HG03378 (cell line): ENCODE results near the gene CDKN2D.
"Not testable (repeated sequence)": the region's sequence is repeated elsewhere in the genome, so short reads cannot be mapped to it uniquely, and the experiment has no call there.

Source experiments
- ATAC-seq: cut with Tn5 transposase; IDR thresholded peaks from one replicate; pipeline ENCODE4 v1.9.1; 2021; ENCODE audit warnings: mild to moderate bottlenecking, moderate library complexity; ENCODE audit not compliant: unreplicated experiment

Gene CDKN2D

DNA sequence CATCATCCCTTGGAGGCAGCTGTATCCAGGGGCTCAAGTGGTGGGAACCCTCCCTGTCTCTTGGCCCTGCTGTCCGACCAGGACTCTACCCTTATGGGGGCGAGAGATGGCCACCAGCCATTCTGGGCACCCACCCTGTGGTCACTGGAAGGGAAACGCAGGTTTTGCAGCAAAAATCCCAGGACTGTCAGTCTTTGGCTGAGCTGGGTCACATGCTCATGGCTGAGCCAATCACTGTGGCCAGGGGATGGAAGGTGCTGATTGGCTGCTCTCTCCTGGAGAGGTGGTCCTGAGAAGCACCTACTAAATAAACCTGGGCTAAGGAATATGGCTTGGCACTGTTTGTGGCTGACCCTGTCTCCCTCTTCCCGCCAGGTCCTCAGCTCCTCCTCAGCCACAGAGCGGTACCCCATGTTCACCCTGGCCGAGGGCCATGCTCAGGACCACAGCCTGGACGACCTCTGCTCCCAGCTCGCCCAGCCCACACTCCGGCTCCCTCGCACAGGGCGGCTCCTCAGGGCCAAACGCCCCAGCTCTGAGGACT, 16.2 kb downstream of the CDKN2D start:
- ATAC-seq = no peak

DNA sequence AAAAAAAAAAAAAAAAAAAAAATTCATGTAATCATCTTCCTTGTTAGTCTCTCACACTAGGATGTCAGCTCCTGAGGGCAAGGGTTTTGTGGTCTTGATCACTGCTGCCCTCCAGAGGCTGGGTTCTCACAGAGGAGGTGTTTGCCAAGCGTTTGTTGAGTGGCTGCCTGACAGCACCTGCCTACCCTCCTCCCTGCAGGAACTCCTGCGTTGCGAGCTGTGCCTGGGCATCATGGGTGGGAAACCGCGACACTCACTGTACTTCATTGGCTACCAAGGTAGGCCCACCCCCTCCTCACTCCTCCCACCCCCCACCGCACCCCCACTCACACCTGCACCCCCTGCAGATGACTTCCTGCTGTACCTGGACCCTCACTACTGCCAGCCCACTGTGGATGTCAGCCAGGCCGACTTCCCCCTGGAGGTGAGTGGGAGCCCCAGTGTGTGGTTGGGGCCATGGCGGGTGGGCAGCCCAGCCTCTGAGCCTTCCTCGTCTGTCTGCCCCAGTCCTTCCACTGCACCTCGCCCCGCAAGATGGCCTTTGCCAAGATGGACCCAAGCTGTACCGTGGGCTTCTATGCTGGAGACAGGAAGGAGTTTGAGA, 17.0 kb downstream of the CDKN2D start:
- no peak for ATAC-seq

DNA sequence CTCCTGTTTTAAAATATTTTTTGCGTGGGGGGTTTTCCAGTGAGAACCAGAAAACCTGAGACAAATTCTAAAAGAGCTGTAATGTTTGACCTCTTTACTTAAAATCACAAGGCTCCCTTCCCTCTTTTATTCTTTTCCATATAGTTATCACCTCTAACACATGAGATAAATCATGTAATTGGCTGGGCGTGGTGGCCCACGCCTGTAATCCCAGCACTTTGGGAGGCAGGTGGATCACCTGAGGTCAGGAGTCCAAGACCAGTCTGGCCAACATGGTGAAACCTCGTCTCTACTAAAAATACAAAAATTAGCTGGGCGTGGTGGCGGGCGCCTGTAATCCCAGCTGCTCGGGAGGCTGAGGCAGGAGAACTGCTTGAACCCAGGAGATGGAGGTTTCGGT, 17.8 kb downstream of the CDKN2D start:
- ATAC-seq = not testable (repeated sequence)

DNA sequence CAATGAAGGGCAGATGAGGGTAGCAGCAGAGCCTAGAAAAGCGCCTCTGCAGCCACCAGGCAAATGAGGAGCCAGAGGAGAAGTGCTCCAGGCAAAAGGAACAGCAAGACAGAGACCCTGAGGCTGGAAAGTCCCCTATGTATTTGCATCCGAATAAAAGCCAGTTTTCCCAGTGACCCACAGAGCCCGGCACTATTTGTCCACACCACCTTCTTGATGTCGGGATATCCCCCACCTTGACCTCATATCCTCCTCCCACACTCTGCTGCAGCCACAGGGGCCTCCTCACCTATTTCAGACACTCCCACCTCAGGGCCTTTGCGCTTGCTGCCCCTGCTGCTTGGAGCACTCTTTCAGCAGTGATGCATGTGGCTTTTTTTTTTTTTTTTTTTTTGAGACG, 18.4 kb downstream of the CDKN2D start:
- no peak for ATAC-seq

DNA sequence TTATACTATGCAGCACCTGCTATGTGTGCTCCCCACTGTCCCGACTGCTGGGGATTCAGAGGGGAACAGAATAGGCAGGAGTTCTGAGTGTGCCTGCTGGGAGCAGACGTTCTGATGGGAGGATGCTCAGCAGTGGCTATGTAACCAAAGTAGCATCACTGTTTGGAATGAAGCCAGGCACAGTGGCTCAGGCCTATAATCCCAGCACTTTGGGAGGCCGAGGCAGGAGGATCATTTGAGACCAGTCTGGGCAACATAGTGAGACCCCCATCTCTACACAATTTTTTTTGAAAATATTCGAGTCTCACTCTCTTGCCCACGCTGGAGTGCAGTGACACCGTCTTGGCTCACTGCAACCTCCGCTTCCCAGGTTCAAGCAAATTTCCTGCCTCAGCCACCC, 19.0 kb downstream of the CDKN2D start:
- ATAC-seq = no peak

DNA sequence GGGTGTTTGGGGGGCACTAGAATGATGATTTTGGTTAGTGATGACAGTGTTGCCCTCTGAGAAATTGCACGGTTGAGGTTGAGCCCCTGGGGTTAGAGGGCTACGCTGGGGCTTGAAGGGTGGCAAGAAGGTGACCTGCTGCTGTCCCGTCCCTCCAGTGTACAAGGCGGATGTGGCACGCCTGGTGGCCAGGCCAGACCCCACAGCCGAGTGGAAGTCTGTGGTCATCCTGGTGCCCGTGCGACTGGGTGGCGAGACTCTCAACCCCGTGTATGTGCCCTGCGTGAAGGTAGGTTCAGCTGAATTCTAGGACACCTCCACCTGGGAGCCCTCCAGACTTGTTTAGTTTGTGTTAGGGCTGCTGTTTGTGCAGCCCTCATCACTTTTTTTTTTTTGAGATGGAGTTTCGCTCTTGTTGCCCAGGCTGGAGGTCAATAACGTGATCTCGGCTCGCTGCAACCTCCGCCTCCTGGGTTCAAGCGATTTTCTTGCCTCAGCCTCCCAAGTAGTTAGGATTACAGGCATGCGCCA, 20.0 kb downstream of the CDKN2D start:
- no peak for ATAC-seq

DNA sequence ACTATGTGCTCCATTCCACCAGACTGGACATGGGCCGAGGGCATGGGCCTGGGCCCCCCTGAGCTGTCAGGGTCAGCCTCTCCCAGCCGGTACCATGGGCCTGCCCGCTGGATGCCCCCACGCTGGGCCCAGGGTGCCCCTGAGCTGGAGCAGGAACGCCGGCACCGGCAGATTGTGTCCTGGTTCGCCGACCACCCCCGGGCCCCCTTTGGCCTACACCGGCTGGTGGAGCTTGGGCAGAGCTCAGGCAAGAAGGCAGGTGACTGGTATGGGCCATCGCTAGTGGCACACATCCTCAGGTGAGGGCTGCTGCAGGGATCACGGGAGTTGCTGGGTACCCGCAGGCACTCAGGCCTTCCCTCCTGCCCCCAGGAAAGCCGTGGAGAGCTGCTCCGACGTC, 22.0 kb downstream of the CDKN2D start:
- ATAC-seq = no peak

DNA sequence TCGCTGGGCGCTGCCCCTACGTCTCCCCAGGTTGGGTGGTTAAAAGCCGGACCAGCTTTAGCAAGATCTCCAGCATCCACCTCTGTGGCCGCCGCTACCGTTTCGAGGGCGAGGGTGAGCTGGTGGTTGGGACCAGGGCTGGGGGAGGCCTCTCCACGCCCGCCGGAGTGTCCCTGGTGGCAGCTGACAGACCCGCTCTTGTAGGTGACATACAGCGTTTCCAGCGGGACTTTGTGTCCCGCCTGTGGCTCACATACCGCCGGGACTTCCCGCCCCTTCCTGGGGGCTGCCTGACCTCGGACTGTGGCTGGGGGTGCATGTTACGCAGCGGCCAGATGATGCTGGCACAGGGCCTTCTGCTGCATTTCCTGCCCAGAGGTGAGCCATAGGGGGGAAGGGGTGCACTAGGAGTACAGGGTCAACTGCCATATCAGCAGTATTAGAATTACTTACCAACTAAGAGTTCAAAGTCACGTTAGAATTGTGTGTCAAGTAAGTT, 24.0 kb downstream of the CDKN2D start:
- no peak for ATAC-seq

DNA sequence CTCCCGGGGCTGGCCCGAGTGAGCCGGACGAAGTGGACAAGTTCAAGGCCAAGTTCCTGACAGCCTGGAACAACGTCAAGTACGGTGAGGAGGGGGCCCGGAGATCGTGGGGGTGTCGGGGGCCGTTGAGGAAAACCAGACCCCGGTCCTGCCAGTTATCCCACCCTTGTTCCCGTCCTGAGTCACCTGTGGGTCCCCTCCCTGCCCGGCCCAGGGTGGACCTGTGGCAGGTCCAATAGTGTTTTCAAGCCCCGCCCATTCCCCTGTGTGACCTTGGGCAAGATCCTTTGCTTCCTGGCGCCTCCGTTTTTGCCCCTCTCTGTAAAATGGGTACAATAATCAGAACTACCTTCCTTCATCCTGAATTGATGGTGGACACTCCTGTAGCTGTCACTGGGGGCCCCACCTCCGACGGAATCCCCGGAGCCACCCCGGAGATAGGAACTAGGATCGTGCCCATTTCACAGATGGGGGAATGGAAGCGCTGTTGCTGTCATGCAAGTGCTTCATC, 24.5 kb downstream of the CDKN2D start:
- ATAC-seq = no peak

DNA sequence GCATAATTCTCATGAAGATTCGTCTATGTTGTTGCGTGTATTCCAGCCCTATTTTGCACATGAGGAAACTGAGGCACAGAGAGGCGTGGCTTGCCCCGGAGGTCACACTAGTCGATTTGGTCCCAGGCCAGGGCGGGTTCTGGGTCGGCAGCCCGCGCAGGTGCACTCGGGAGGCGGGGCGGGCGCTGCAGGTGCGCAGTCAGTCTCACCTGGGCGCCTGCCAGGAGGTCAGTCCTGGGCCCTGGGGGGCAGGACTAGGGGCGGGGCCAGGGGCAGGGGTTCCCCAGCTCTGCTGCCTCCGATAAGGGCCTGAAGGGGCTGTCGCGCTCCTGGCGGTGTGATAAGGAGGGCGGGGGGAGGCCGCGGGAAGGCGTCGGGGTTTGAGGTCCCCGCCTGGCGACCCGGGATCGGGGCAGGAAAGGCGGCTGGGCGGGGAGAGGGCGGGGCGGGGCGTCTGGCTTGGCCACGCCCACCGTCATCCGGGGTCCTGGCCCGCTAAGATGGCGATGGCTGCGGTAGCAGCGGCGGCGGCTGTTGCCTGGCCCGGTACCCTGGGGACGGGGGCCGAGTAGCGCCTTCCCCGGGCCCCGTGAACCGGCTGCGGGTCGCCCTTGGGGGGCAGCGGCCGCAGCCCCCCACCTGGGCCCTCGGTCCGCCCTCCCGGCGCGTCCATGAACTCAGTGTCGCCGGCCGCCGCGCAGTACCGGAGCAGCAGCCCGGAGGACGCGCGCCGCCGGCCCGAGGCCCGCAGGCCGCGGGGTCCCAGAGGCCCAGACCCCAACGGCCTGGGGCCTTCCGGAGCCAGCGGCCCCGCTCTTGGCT, 25.1 kb downstream of the CDKN2D start, which contains the start of gene ATG4D:
ATG4D (plus strand) TSS at position 485 of the 822 bp plus-strand sequence; CDS start at position 672, 187 bp downstream.
- no peak for ATAC-seq

DNA sequence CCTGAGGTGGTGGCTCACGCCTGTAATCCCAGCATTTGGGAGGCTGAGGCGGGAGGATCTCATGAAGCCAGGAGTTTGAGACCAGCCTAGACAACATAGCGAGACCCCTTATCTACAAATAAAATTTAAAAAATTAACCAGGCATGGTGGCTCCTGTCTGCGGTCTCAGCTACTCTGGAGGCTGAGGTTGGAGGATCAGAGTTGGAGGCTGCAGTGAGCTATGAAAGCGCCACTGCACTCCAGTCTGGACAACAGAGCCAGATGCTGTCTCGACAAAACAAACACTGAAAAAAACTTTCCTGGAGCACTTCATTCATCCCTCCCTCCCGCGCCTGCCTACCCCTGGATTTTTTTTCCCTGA, 25.7 kb downstream of the CDKN2D start:
- no peak for ATAC-seq

DNA sequence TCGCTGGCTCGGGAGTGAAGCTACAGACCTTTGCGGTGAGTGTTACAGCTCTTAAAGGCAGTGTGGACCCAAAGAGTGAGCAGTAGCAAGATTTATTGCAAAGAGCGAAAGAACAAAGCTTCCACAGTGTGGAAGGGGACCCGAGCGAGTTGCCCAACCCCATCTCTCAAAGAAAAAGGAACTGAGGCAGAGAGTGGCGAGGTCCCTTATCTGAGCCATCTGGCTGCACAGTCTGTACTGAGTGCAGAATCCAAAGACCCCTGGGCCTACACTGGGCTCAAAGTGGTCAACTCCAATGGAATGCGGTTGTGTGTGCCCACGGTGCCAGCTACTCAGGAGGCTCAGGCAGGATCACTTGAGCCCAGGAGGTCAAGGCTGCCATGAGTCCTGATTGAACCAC, 29.8 kb downstream of the CDKN2D start:
- not testable (repeated sequence) for ATAC-seq

DNA sequence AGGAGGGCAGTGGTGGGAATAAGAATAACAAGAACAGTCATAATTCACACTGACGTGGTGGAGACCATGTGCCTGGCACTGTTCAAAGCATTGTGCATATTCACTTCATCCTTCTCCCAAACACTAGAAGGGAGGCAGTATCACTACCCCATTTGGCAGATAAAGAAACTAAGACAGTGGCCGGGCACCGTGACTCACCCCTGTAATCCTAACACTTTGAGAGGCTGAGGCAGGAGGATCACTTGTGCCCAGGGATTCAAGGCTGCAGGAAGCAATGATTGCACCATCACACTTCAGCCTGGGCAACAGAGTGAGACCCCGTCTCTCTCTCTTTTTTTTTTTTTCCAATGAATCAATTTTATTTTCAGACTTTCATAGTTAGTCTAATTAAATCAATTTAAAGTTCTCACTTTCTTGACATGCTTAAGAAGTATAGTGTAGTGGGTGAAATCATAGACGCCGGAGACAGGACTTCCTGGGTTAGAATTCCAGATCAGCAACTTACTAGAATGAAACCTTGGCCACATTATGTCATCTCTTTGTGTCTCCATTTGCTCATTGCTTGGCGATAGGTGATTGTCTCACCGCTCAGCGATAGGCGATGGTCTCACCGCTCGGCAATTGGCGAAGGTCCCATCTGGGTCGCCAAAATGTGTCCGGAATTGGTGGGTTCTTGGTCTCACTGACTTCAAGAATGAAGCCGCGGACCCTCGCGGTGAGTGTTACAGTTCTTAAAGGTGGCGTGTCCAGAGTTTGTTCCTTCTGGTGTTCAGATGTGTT, 30.4 kb downstream of the CDKN2D start:
- ATAC-seq = no peak

DNA sequence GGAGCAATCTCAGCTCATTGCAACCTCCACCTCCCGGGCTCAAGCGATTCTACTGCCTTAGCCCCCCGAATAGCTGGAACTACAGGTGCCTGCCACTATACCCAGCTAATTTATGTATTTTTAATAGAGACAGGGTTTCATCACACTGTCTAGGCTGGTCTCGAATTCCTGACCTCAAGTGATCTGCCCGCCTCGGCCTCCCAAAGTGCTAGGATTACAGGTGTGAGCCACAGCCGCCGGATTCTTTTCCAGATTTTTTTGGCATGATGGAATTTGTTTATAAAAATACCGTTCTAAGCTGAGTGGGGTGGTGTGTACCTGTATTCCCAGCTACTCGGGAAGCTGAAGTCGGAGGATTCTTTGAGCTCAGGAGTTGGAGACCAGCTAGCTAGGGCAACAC, 31.1 kb downstream of the CDKN2D start:
- ATAC-seq = no peak

DNA sequence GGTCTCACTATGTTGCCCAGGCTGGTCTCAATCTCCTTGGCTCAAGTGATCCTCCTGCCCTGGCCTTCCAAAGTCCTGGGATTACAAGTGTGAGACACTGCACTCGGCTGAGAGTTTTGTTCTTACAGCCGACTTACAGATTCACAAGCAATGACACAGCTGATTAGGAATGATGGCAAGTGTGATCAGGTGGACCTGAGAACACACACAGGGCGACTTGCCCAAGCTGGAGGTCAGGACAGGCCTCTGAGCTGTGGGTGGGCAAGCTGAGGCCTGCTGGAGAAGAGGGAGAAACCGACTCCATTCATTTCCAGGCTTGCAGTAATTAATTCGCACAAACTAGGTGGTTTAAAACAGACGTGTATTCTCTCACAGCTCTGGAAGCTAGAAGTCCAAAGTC, 33.2 kb downstream of the CDKN2D start:
- ATAC-seq = no peak

DNA sequence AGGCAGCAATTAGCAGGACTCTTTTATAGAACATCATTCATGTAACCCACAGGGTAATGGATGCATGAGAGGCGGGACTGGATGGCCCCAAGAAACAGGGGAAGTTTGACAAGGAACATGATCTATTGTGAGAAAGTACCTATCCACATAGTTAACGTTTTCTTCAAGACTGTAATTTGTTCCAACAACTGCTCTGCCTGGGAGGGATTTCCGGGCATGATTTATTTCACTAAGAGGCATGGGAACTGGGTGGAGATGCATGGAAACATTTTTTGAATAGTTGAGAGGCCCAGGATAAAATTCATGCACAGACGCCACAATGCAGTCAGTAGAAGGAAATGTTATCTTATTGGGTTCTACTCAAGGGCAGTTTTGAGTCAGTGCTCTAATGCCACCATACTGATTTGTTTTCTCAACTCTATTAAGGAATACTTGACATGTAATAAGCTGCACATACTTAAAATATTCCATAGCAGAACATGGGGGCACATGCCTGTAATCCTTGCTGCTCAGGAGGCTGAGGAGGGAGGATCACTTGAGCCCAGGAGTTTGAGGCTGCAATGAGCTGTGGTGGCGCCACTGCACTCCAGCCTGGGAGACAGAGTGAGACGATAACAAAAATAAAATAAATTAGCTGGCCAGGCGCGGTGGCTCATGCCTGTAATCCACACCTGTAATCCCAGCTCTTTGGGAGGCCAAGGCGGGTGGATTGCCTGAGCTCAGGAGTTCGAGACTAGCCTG, 35.0 kb downstream of the CDKN2D start:
- ATAC-seq = no peak

DNA sequence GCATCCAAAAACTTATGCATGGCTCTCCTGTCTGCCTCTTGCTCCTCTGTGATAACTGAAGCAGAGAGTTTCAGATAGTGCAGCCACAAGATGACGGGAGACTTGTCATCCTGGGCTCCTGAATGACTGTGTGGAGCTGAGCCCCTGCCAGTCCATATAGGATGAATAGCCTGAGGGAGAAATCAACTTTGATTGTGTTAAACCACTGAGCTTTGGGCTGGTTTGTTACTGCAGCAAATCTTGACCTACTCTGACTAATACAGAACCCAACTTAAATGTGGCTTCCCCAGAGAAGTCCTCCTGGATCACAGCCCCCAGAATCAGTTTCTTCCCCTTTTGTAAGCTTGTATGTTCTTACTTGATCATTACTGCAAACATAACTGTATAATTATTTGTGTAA, 36.3 kb downstream of the CDKN2D start:
- no peak for ATAC-seq

DNA sequence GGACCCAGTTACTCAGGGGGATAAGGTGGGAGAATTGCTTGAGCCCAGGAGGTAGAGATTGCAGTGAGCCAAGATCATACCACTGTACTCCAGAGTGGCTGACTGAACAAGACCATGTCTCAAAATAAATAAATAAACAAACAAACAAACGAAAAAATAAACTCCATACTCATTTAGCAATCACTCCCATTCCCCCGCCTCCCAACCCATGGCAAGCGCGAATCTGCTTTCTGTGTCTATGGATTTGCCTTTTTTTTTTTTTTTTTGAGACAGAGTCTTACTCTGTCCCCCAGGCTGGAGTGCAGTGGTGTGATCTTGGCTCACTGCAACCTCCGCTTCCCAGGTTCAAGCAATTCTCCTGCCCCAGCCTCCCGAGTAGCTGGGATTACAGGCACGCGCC, 41.9 kb downstream of the CDKN2D start:
- ATAC-seq = not testable (repeated sequence)

DNA sequence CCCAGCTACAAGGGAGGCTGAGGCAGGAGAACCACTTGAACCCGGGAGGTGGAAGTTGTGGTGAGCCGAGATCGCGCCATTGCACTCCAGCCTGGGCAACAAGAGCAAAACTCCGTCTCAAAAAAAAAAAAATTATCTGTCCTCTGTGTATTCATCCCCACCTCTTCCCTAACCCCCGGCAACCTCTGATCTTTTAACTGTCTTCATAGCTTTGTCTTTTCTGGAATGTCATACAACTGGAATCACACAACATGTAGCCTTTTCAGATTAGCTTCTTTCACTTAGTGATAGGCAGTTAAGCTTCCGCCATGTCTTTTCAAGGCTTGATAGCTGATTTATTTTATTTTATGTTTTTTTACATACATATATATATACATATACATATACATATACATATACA, 43.1 kb downstream of the CDKN2D start:
- no peak for ATAC-seq

DNA sequence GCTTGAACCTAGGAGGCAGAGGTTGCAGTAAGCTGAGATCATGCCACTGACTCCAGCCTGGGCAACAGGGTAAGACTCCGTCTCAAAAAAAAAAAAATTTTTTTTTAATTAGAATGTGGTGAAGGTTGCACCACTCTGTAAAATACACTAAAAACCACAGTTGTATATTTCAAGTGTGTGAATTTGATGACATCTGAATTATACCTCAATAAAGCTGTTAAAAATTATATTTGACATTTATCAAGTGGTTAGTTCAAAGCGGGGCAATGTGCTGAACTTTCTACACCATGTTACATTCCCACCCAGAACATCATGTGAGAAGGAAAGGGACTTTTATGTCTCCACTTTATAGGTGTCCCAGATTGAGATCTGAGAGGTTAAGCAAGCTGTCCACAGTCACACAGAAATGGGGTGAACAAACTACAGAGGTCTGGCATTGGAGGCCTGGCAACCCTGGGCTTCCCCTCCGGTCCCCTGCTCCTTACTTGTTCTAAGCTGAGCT, 45.6 kb downstream of the CDKN2D start:
- no peak for ATAC-seq
